PFSK-1 (cell line): ENCODE data around the gene CCNL2.

Source experiments
- FOXP2 ChIP-seq: optimal IDR thresholded peaks from 2 replicates; pipeline ENCODE3; 2011; ENCODE audit warnings: borderline replicate concordance, control low read depth, inconsistent platforms; ENCODE audit not compliant: insufficient read depth; ENCODE audit errors: extremely low read length, extremely low read depth
- POLR2AphosphoS5 ChIP-seq: IDR thresholded peaks from 2 replicates; pipeline ENCODE4 v1.6.1; 2012; ENCODE audit warnings: low read depth, mild to moderate bottlenecking, control low read depth, low read length, moderate library complexity
- SIN3A ChIP-seq: IDR thresholded peaks from 2 replicates; pipeline ENCODE4 v1.6.1; 2012; ENCODE audit warnings: mild to moderate bottlenecking, low read length, moderate library complexity, borderline replicate concordance; ENCODE audit not compliant: insufficient read depth
- TAF1 ChIP-seq: IDR thresholded peaks from 2 replicates; pipeline ENCODE4 v1.6.1; 2012; ENCODE audit warnings: low read length, control low read depth, borderline replicate concordance; ENCODE audit not compliant: insufficient read depth
- TF ChIP-seq, protein P1 (sequence below), 2 experiments: IDR thresholded peaks; 2 replicates each; pipeline versions ENCODE4 v1.6.1 to v1.8.0; 2011 to 2012; ENCODE audit warnings: low read depth in 2 of 2, low read length in 2 of 2, control low read depth in 1 of 2, inconsistent platforms in 1 of 2, mild to moderate bottlenecking in 1 of 2, moderate library complexity in 1 of 2; ENCODE audit not compliant: insufficient read depth in 1 of 2

CCNL2 gene

DNA sequence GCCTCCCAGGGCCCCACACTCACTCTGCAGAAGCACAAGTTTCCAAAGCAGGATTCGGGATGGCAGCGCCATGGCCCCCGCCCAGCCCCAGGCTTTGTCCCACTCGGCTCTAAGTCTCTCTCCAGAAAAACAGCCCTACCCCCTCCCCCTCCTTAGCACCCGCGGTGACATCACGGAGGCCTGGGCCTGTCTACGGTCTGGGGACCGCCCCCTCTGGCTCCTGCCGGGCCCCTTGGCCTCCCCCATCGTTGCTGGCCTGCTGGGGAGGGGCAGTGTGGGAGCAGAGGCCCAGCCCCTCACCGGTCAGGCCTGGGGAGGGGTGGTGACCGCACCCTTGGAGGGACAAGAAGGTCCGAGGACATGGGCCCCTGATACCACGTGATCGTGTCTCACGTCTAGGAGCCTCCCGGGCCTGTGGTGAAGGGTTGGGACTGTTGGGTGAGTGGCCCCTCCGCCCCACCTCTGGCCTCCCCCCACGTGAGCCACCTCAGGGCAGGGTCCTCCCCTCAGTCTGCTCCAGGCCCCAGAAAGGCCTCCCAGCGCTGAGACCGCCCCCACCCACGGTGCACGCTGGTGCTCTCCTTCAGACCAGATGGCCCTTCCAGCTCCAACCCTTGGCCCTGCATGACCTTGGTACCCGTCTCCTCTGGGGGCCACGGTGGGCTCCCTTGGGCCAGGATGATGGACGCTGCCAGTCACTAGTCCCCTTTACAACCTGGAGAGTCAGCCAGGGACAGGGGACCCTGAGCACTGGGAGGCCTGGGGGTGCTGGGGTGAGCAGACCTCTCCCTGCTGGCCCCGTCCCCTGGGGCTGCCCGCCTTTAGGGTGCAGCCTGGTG is 40.5 kb downstream of the CCNL2 start, which contains the start of gene MXRA8:
Gene MXRA8 (minus strand): TSS at position 123 of the 839 bp plus-strand sequence. CDS start 51 bp downstream, at position 72.
- TF ChIP-seq TAF1 (no peak), POLR2AphosphoS5 (peak; percentile 21; the same call in 1 of the 2 replicates), SIN3A (peak; percentile 23; the same call in 1 of the 2 replicates)

DNA sequence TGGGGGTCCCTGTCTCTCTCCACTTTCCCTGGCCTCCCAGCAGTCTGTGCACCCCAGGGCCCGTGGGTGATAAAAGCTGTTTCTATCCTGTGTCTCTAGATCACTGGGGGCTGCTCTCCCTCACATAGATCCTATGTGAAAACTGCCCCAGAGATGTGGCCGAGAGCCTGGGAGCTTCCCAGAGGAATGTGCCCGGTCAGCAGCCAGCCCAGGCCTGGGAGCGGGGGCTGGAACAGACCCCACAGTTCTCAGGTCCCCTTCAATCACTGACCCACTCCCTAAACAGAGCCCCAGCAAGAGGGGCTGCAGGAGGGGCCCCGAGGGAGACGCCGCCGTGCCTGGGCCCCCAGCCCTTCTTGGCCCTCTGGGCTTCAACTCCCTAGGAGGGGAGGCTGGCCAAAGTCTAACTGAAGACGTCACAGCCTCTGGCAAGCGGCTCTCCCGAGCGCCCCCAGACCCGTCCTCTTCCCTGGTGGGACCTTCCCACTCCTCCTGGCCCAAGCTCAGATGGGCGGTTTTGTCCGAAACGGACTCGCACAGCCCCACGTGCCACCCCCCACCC is 41.2 kb downstream of the CCNL2 start:
- no peak for TF ChIP-seq POLR2AphosphoS5
- no peak for TF ChIP-seq TAF1
- TF ChIP-seq, protein P1, sequence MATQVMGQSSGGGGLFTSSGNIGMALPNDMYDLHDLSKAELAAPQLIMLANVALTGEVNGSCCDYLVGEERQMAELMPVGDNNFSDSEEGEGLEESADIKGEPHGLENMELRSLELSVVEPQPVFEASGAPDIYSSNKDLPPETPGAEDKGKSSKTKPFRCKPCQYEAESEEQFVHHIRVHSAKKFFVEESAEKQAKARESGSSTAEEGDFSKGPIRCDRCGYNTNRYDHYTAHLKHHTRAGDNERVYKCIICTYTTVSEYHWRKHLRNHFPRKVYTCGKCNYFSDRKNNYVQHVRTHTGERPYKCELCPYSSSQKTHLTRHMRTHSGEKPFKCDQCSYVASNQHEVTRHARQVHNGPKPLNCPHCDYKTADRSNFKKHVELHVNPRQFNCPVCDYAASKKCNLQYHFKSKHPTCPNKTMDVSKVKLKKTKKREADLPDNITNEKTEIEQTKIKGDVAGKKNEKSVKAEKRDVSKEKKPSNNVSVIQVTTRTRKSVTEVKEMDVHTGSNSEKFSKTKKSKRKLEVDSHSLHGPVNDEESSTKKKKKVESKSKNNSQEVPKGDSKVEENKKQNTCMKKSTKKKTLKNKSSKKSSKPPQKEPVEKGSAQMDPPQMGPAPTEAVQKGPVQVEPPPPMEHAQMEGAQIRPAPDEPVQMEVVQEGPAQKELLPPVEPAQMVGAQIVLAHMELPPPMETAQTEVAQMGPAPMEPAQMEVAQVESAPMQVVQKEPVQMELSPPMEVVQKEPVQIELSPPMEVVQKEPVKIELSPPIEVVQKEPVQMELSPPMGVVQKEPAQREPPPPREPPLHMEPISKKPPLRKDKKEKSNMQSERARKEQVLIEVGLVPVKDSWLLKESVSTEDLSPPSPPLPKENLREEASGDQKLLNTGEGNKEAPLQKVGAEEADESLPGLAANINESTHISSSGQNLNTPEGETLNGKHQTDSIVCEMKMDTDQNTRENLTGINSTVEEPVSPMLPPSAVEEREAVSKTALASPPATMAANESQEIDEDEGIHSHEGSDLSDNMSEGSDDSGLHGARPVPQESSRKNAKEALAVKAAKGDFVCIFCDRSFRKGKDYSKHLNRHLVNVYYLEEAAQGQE (IDR thresholded peaks at IDR 0.05; ENCODE audit: insufficient read depth in 1 of 2, low read depth in 2 of 2, low read length in 2 of 2): no peak
- TF ChIP-seq SIN3A: no peak
- no peak for TF ChIP-seq FOXP2

DNA sequence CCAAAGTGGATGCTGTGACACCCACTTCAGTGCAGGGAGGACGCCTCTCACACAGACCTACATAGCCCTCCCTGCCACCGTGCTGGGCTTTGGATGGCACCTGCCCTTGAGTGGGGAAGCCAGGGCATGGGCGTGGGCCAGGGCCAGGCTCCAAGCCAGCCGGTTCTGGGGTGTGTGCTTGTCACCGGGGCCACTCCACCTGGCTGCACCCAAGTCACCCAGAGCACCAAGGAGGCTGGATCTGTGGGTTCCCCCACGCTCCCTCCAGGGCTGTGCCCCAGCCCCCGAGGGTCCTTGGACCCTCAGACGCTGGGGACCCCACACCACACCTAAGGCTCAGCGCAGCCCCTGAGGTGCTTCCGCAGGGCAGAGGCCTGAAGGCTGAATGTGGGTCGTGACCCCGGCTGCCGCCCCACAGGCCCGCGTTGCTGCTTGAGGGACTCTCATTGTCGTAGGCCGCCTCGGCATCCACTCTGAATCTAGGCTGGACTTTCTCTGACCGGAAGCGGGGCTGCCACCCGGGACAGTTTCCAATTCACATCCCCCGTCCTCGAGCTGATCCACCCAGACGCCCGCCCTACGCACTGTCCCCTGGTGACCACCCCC is 42.2 kb downstream of the CCNL2 start:
- TF ChIP-seq, protein P1 (IDR thresholded peaks at IDR 0.05; ENCODE audit: insufficient read depth in 1 of 2, low read depth in 2 of 2, low read length in 2 of 2): no peak
- TF ChIP-seq FOXP2: no peak
- TF ChIP-seq POLR2AphosphoS5: no peak
- TF ChIP-seq SIN3A: no peak
- no peak for TF ChIP-seq TAF1

DNA sequence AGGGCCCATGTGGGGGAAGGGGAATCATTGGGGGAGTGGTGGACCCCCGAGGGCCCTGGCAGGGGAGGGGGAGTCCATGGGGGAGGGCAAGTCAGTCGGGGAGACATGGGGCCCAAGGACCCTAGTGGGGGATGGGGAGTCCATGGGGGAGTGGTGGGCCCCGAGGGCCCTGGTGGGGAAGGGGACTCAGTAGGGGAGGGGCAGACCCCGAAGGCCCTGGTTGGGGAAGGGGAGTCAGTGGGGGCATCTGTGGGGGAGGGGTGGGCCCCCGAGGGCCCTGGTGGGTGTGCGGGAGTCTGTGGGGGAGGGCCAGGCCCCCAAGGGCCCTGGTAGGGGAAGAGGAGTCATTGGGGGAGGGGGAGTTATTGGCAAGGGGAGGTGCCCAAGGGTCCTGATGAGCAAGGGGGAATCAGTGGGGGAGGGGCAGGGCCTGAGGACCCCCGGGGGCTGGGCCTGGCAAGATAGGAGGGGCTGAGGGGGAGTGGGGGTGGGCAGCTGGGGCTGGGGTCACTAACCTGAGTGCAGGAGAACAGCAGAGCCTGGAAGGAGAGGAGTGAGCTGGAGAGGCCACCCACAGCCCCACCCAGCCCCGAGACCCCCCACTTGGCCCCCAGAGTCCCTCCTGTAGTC is 42.9 kb downstream of the CCNL2 start:
- TF ChIP-seq SIN3A (no peak), POLR2AphosphoS5 (no peak), FOXP2 (no peak), TAF1 (no peak)
- TF ChIP-seq, protein P1 (IDR thresholded peaks at IDR 0.05; ENCODE audit: insufficient read depth in 1 of 2, low read depth in 2 of 2, low read length in 2 of 2): no peak

DNA sequence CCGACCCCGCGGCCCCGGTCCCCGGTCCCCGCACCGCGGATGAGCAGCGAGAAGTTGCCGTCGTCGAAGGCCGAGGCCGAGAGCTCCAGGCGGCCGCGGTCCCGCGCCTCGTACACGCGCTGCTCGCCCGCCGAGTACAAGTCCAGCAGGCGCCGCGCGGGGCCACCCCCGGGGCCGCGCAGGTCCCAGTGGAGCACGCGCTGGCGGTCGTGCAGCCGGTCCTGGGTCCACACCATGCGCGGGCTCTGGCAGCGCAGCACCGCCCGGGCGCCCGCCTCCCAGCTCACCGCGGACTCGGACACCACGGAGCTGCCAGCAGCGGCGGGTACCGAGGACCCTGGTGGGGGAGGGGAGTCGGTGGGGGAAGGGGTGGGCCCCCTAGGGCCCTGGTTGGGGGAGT is 43.7 kb downstream of the CCNL2 start:
- TF ChIP-seq, protein P1 (IDR thresholded peaks at IDR 0.05; ENCODE audit: insufficient read depth in 1 of 2, low read depth in 2 of 2, low read length in 2 of 2): no peak
- no peak for TF ChIP-seq TAF1
- TF ChIP-seq SIN3A: no peak
- no peak for TF ChIP-seq POLR2AphosphoS5
- no peak for TF ChIP-seq FOXP2
